SW 1271 (cell line): ENCODE results near the gene PLA2G4E.
A peak's percentile ranks its signal among the peaks of the same experiment; 100 is the strongest.

Experiments
- DNase-seq, 2 experiments: peaks; one replicate each; lab custom pipeline; 2025; lab: John Stamatoyannopoulos, UW

The PLA2G4E gene

GRCh38 chr15:41954036-41954435 lies 66.8 kb downstream of the PLA2G4E start:
- no peak for DNase-seq

- no peak for DNase-seq
These were observed 68.8 kb downstream of the PLA2G4E start for GRCh38 chr15:41952013-41952563.

- DNase-seq = no peak
These were observed 69.3 kb downstream of the PLA2G4E start for GRCh38 chr15:41951571-41951970.

- DNase-seq = no peak
These were observed 70.4 kb downstream of the PLA2G4E start for GRCh38 chr15:41950489-41950888.

GRCh38 chr15:41950127-41950483 lies 70.7 kb downstream of the PLA2G4E start:
- no peak for DNase-seq

- no peak for DNase-seq
These were observed 71.3 kb downstream of the PLA2G4E start for GRCh38 chr15:41949401-41950126.

- no peak for DNase-seq
These were observed 72.4 kb downstream of the PLA2G4E start for GRCh38 chr15:41948490-41948889.

GRCh38 chr15:41946970-41947369 lies 73.9 kb downstream of the PLA2G4E start:
- DNase-seq = no peak

- no peak for DNase-seq
These were observed 75.1 kb downstream of the PLA2G4E start for GRCh38 chr15:41945731-41946130.

- no peak for DNase-seq
These were observed 75.6 kb downstream of the PLA2G4E start for GRCh38 chr15:41945221-41945620.

GRCh38 chr15:41944313-41944940 lies 76.4 kb downstream of the PLA2G4E start:
- DNase-seq = peak; percentile 56 to 83

- DNase-seq = no peak
These were observed 77.1 kb downstream of the PLA2G4E start for GRCh38 chr15:41943543-41944312.

GRCh38 chr15:41942886-41943285 lies 78.0 kb downstream of the PLA2G4E start:
- DNase-seq = no peak

- no peak for DNase-seq
These were observed 79.0 kb downstream of the PLA2G4E start for GRCh38 chr15:41941644-41942415.

GRCh38 chr15:41940441-41940857 lies 80.4 kb downstream of the PLA2G4E start:
- peak; percentile 41 to 85 for DNase-seq

- DNase-seq = no peak
These were observed 80.9 kb downstream of the PLA2G4E start for GRCh38 chr15:41939986-41940385.

GRCh38 chr15:41937568-41937923 lies 83.3 kb downstream of the PLA2G4E start:
- DNase-seq = no peak

GRCh38 chr15:41936649-41937567 lies 83.9 kb downstream of the PLA2G4E start:
- DNase-seq = peak in 1 of 2 experiments; percentile 50

- DNase-seq = no peak
These were observed 84.7 kb downstream of the PLA2G4E start for GRCh38 chr15:41936155-41936554.

GRCh38 chr15:41935566-41936020 lies 85.2 kb downstream of the PLA2G4E start:
- no peak for DNase-seq

GRCh38 chr15:41934843-41935242 lies 86.0 kb downstream of the PLA2G4E start:
- peak in 1 of 2 experiments; percentile 65 for DNase-seq
